K562 (cell line): Measurements from ENCODE around the gene ZNF584. TPM values are rescaled to one million over a fixed set of nuclear protein-coding genes. Genes with fewer than 3 reads are reported as not detected.

Experiments
- CBX3 ChIP-seq, 2 experiments: IDR thresholded peaks; 1 replicate in 1 of 2; 2 replicates in 1 of 2; pipeline ENCODE4 v1.6.1; 2012; ENCODE audit warnings: inconsistent platforms in 2 of 2, low read length in 2 of 2, borderline replicate concordance in 1 of 2, control low read depth in 1 of 2
- DNMT1 ChIP-seq: fragments of 450-650 bp; IDR thresholded peaks from 2 replicates; pipeline ENCODE4 v1.6.1; 2016; ENCODE audit warnings: antibody characterized with exemption, mild to moderate bottlenecking
- FIP1L1 ChIP-seq: fragments of 200-400 bp; formaldehyde crosslinking; IDR thresholded peaks from 2 replicates; pipeline ENCODE4 v1.6.1; 2018; ENCODE audit warnings: mild to moderate bottlenecking, low read depth, low read length; ENCODE audit not compliant: poor library complexity, severe bottlenecking
- FOXP1 ChIP-seq: sonication (generic); formaldehyde crosslinking; IDR thresholded peaks from 2 replicates; pipeline ENCODE4 v1.8.0; 2022; ENCODE audit warnings: mild to moderate bottlenecking, missing genetic modification reagents
- HSF4 ChIP-seq: fragments of 250-450 bp; sonication (Bioruptor Pico); IDR thresholded peaks from 2 replicates; pipeline ENCODE4 v2.1.2; 2022; ENCODE audit warnings: mild to moderate bottlenecking, moderate library complexity, borderline replicate concordance
- MXI1 ChIP-seq: IDR thresholded peaks from 2 replicates; pipeline ENCODE4 v1.6.1; 2011; ENCODE audit warnings: low read depth, mild to moderate bottlenecking, improper control_type of control experiment, low read length
- MYNN ChIP-seq, 2 experiments: sonication (generic); formaldehyde crosslinking in 1 of 2; IDR thresholded peaks; 2 replicates each; pipeline versions ENCODE4 v1.5.0 to v1.6.1; 2016 to 2020; ENCODE audit warnings: antibody characterized with exemption in 1 of 2, missing genetic modification reagents in 1 of 2
- NELFE ChIP-seq: IDR thresholded peaks from 2 replicates; pipeline ENCODE4 v1.6.1; 2011; ENCODE audit warnings: mild to moderate bottlenecking; ENCODE audit not compliant: insufficient read depth, insufficient read length
- PHF20 ChIP-seq: fragments of 450-650 bp; IDR thresholded peaks from 2 replicates; pipeline ENCODE4 v1.6.1; 2018; ENCODE audit not compliant: partially characterized antibody
- POLR3A ChIP-seq: IDR thresholded peaks from 2 replicates; pipeline ENCODE4 v1.6.1; 2011; ENCODE audit warnings: borderline replicate concordance, mild to moderate bottlenecking, moderate library complexity; ENCODE audit not compliant: insufficient read length, insufficient read depth; ENCODE audit errors: extremely low read depth
- PURB ChIP-seq: sonication (generic); formaldehyde crosslinking; IDR thresholded peaks from 2 replicates; pipeline ENCODE4 v1.9.0; 2021; ENCODE audit warnings: low read depth, mild to moderate bottlenecking, missing genetic modification reagents
- SETDB1 ChIP-seq: IDR thresholded peaks from one replicate; pipeline ENCODE4 v1.6.1; 2012; ENCODE audit warnings: low read length, control low read depth, inconsistent platforms
- SMAD2 ChIP-seq: fragments of 150-350 bp; IDR thresholded peaks from 2 replicates; pipeline ENCODE4 v1.6.1; 2014; ENCODE audit warnings: low read depth, mild to moderate bottlenecking, low read length
- SNIP1 ChIP-seq: fragments of 450-650 bp; IDR thresholded peaks from 2 replicates; pipeline ENCODE4 v1.7.1; 2017; ENCODE audit warnings: low read depth, mild to moderate bottlenecking
- STAT5A ChIP-seq: IDR thresholded peaks from 2 replicates; pipeline ENCODE4 v1.6.1; 2012; ENCODE audit warnings: low read length, inconsistent platforms, borderline replicate concordance
- THRAP3 ChIP-seq: fragments of 450-650 bp; IDR thresholded peaks from 2 replicates; pipeline ENCODE4 v1.6.1; 2016; ENCODE audit warnings: mild to moderate bottlenecking, inconsistent platforms, borderline replicate concordance
- ZBED1 ChIP-seq: IDR thresholded peaks from 2 replicates; pipeline ENCODE4 v1.6.1; 2014
- ZNF184 ChIP-seq: sonication (generic); formaldehyde crosslinking; IDR thresholded peaks from 2 replicates; pipeline ENCODE4 v1.5.0; 2020; ENCODE audit warnings: missing genetic modification reagents
- ZNF311 ChIP-seq: fragments of 250-450 bp; sonication (Bioruptor Pico); IDR thresholded peaks from 2 replicates; pipeline ENCODE4 v1.4.0; 2020; ENCODE audit warnings: mild to moderate bottlenecking, moderate library complexity
- ZNF695 ChIP-seq: fragments of 450-650 bp; formaldehyde crosslinking; IDR thresholded peaks from 2 replicates; pipeline ENCODE4 v1.4.0; 2020; ENCODE audit warnings: mild to moderate bottlenecking, moderate library complexity
- polyA plus RNA-seq, 8 experiments: library from polyadenylated mRNA; depleted of rRNA in 4 of 8; stranded (reverse) in 5 of 8; unstranded in 3 of 8; fragments of >200 nt; fragmentation: Nextera tagmentation in 2 of 8; fragmentation: Illumina TruSeq in 1 of 8; extraction: Ambion mirVana in 2 of 8; extraction: Trizol in 1 of 8; gene quantifications; 2 replicates each; pipeline versions ENCODE4 v1.2.1 to v1.2.3, GENCODE V29; 2011 to 2014; ENCODE audit warnings: inconsistent platforms in 1 of 8, missing spikeins in 1 of 8
- total RNA-seq, 7 experiments: library from RNA; depleted of rRNA in 6 of 7; stranded (reverse); fragments of >200 nt in 6 of 7; fragmentation: Illumina TruSeq in 2 of 7; extraction: Trizol in 2 of 7; gene quantifications; 2 replicates each; pipeline versions ENCODE4 v1.2.1 to v1.2.3, GENCODE V29; 2011 to 2021; ENCODE audit warnings: low replicate concordance in 1 of 7
- TF ChIP-seq, protein P1 (sequence below): fragments of 250-450 bp; sonication (Bioruptor Pico); IDR thresholded peaks from 2 replicates; pipeline ENCODE4 v1.8.0; 2022; ENCODE audit warnings: inconsistent platforms
- TF ChIP-seq, protein P2 (sequence below): fragments of 450-650 bp; formaldehyde crosslinking; IDR thresholded peaks from 2 replicates; pipeline ENCODE4 v1.4.0; 2020; ENCODE audit warnings: mild to moderate bottlenecking, moderate library complexity
- TF ChIP-seq, protein P3 (sequence below): fragments of 250-450 bp; sonication (Bioruptor Pico); IDR thresholded peaks from 2 replicates; pipeline ENCODE4 v1.6.1; 2021; ENCODE audit warnings: mild to moderate bottlenecking
- TF ChIP-seq, protein P4 (sequence below): fragments of 450-650 bp; formaldehyde crosslinking; IDR thresholded peaks from 2 replicates; pipeline ENCODE4 v1.4.0; 2020; ENCODE audit warnings: mild to moderate bottlenecking, moderate library complexity

Gene ZNF584
- total and polyA plus RNA-seq, 9 of the 15 experiments (the other 6 are each of a cell fraction or from before 2014, with no cell fraction given) = 5.8 to 43.4 (median 24.6) TPM

DNA sequence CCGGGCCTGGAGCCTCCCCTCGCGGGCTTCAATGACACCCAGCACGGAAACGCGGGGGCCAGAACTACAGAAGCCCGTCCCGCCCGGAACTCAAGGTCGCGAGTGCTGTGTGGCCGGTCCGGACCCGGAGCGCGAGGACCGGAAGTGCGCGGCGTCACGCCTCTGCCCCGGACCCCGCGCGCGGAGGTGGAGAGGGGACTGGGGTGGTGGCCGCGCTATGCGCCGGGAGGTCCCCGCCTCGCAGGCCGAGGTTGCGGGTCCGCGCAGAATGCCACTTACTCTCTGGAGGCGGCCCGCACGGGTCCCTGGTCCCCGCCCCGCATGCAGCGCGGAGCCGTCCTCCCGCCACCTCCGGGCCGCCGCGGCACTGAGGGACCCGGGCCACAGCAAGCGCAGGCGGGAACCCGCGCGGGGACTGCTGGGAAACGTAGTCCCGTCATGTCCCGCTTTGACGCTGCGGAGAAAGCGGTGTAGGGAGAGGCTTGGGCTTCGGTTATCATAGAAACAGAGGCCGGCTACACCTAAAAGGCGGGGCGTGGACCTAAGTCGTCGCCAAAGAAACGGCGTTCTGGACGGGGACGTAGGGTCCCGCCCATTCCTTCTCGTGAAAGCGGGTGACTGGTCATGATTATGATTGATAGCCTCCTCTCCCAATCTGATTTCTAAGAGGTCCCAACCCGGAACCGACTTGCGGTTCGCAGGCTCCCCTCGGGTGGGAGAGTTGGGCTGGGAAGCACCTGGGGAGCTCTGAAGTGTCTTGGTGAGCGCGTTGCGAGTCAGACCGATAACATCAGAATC lies 27.6 kb upstream of the ZNF584 start, which contains the start of gene ZNF837 (continued):
- TF ChIP-seq SETDB1 (no peak), ZBED1 (0 out of 2 replicates have a peak, but pooled peaks have one; percentile 53), DNMT1 (no peak), POLR3A (no peak), ZNF695 (CRISPR knock-in tag) (no peak), CBX3 (IDR thresholded peaks at IDR 0.05; ENCODE audit: borderline replicate concordance in 1 of 2, low read length in 2 of 2) (peak in 1 of 2 experiments; percentile 79; a peak in 1 of 3 replicates), STAT5A (no peak; the same call in 1 of the 2 replicates), HSF4 (CRISPR knock-in tag) (no peak), ZNF311 (CRISPR knock-in tag) (no peak), MXI1 (peak; percentile 94), FOXP1 (no peak), PURB (CRISPR knock-in tag) (no peak), SMAD2 (no peak), NELFE (no peak), FIP1L1 (peak; percentile 99), PHF20 (peak; percentile 93), ZNF184 (CRISPR knock-in tag) (no peak), SNIP1 (no peak), THRAP3 (no peak; the same call in 1 of the 2 replicates), MYNN (IDR thresholded peaks at IDR 0.05) (no peak), MYNN (CRISPR knock-in tag; IDR thresholded peaks at IDR 0.05) (no peak)
- TF ChIP-seq, protein P1, sequence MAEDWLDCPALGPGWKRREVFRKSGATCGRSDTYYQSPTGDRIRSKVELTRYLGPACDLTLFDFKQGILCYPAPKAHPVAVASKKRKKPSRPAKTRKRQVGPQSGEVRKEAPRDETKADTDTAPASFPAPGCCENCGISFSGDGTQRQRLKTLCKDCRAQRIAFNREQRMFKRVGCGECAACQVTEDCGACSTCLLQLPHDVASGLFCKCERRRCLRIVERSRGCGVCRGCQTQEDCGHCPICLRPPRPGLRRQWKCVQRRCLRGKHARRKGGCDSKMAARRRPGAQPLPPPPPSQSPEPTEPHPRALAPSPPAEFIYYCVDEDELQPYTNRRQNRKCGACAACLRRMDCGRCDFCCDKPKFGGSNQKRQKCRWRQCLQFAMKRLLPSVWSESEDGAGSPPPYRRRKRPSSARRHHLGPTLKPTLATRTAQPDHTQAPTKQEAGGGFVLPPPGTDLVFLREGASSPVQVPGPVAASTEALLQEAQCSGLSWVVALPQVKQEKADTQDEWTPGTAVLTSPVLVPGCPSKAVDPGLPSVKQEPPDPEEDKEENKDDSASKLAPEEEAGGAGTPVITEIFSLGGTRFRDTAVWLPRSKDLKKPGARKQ (CRISPR knock-in tag) = no peak
- TF ChIP-seq, protein P2, sequence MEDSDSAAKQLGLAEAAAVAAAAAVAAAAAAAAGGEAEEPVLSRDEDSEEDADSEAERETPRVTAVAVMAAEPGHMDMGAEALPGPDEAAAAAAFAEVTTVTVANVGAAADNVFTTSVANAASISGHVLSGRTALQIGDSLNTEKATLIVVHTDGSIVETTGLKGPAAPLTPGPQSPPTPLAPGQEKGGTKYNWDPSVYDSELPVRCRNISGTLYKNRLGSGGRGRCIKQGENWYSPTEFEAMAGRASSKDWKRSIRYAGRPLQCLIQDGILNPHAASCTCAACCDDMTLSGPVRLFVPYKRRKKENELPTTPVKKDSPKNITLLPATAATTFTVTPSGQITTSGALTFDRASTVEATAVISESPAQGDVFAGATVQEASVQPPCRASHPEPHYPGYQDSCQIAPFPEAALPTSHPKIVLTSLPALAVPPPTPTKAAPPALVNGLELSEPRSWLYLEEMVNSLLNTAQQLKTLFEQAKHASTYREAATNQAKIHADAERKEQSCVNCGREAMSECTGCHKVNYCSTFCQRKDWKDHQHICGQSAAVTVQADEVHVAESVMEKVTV (CRISPR knock-in tag) = no peak
- TF ChIP-seq, protein P3, sequence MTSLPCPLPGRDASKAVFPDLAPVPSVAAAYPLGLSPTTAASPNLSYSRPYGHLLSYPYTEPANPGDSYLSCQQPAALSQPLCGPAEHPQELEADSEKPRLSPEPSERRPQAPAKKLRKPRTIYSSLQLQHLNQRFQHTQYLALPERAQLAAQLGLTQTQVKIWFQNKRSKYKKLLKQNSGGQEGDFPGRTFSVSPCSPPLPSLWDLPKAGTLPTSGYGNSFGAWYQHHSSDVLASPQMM (CRISPR knock-in tag) = no peak
- TF ChIP-seq, protein P4, sequence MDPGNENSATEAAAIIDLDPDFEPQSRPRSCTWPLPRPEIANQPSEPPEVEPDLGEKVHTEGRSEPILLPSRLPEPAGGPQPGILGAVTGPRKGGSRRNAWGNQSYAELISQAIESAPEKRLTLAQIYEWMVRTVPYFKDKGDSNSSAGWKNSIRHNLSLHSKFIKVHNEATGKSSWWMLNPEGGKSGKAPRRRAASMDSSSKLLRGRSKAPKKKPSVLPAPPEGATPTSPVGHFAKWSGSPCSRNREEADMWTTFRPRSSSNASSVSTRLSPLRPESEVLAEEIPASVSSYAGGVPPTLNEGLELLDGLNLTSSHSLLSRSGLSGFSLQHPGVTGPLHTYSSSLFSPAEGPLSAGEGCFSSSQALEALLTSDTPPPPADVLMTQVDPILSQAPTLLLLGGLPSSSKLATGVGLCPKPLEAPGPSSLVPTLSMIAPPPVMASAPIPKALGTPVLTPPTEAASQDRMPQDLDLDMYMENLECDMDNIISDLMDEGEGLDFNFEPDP (CRISPR knock-in tag) = no peak
